Left lung (tissue), 14 donors: ENCODE measurements around the gene DAAM2. TPM values are rescaled to one million over a fixed set of nuclear protein-coding genes. Genes with fewer than 3 reads are reported as not detected.

Source experiments
- ATAC-seq: fragments of 200-7000 bp; cut with Tn5 transposase; one replicate; pipeline ENCODE4 v1.9.1; 2020; ENCODE audit warnings: moderate library complexity
- DNase-seq, 4 donors: peaks; one replicate each; pipeline ENCODE4 v3.0.0-alpha.2; 2013 to 2020
- H3K27ac ChIP-seq, 2 donors: fragments of 200-600 bp; sonication (generic) in 1 of 2; one replicate each; pipeline versions ENCODE4 v1.5.0 to v1.8.0; 2020 to 2021
- H3K27me3 ChIP-seq, 2 donors: fragments of 200-600 bp; sonication (generic) in 1 of 2; one replicate each; pipeline versions ENCODE4 v1.5.0 to v1.8.0; 2020 to 2021
- H3K36me3 ChIP-seq, 2 donors: fragments of 200-600 bp; sonication (generic) in 1 of 2; one replicate each; pipeline versions ENCODE4 v1.5.0 to v1.8.0; 2020 to 2021
- H3K4me1 ChIP-seq, 2 donors: fragments of 200-600 bp; one replicate each; pipeline ENCODE4 v1.8.0; 2021
- H3K4me3 ChIP-seq, 2 donors: fragments of 200-600 bp; sonication (generic) in 1 of 2; one replicate each; pipeline versions ENCODE4 v1.5.0 to v1.8.0; 2020 to 2021; ENCODE audit warnings: mild to moderate bottlenecking in 1 of 2
- H3K9me3 ChIP-seq, 2 donors: fragments of 200-600 bp; sonication (generic) in 1 of 2; one replicate each; pipeline versions ENCODE4 v1.5.0 to v1.8.0; 2020 to 2021
- CTCF ChIP-seq, 2 donors: fragments of 200-600 bp; sonication (generic) in 1 of 2; IDR thresholded peaks; one replicate each; pipeline versions ENCODE4 v1.5.0 to v1.8.0; 2021; ENCODE audit warnings: antibody characterized with exemption in 2 of 2
- intact Hi-C, 2 donors: fragments of 100-400 bp; cut with DNase I; formaldehyde crosslinking; loops; one replicate each; pipeline versions ENCODE4 v1.11.2 to v1.14.2; 2022
- long read RNA-seq, 12 donors: library from polyadenylated mRNA in 2 of 12; unstranded in 2 of 12; transcript quantifications; one replicate each; pipeline ENCODE4 v2.0.0 and lab custom pipeline, GENCODE V29; 2019 to 2026
- polyA plus RNA-seq, 6 donors: library from polyadenylated mRNA; unstranded; fragments of 120-200 nt; gene quantifications; one replicate each; pipeline ENCODE4 v1.2.1, GENCODE V29; 2013; ENCODE audit not compliant: insufficient read length in 6 of 6
- total RNA-seq, 2 donors: library from RNA; stranded (reverse); fragmentation: NEBNext Ultra II Directional; extraction: Animal tissue kit (Norgen Biotek cat#: 25700); gene quantifications; one replicate each; pipeline ENCODE4 v1.2.1, GENCODE V29; 2021
- donor health status: DM: no; HTN: yes; CAD: no.
- donor health status: DM: no; HTN: no; CAD: no.

Gene DAAM2
- 10 to 100 TPM; 43.7 to 67.6 TPM for total RNA-seq
- polyA plus RNA-seq = 10 to 100 TPM; 28.8 to 52.2 (median 36.6) TPM
- long read RNA-seq, donor 1, partial matches to known transcripts = 0 of 2 reads
- long read RNA-seq, donor 1, other reads (novel, unspliced or antisense) = 0 of 2 reads
- long read RNA-seq, donor 2, full-length matches to known transcripts = 6 of 6 reads
- long read RNA-seq, donor 2, partial matches to known transcripts = 0 of 6 reads
- long read RNA-seq, donor 2, other reads (novel, unspliced or antisense) = 0 of 6 reads
- long read RNA-seq, donor 3, full-length matches to known transcripts = 2 of 24 reads
- long read RNA-seq, donor 3, partial matches to known transcripts = 22 of 24 reads
- long read RNA-seq, donor 3, other reads (novel, unspliced or antisense) = 0 of 24 reads
- long read RNA-seq, donor 4, partial matches to known transcripts = 2 of 17 reads
- long read RNA-seq, donor 4, other reads (novel, unspliced or antisense) = 14 of 17 reads
- long read RNA-seq, donor 5, full-length matches to known transcripts = 1 of 1 reads
- long read RNA-seq, donor 5, partial matches to known transcripts = 0 of 1 reads
- long read RNA-seq, donor 5, other reads (novel, unspliced or antisense) = 0 of 1 reads
- long read RNA-seq, donor 6, full-length matches to known transcripts = 10 of 10 reads
- long read RNA-seq, donor 6, partial matches to known transcripts = 0 of 10 reads
- long read RNA-seq, donor 6, other reads (novel, unspliced or antisense) = 0 of 10 reads
- long read RNA-seq, donor 7, full-length matches to known transcripts = 3 of 3 reads
- long read RNA-seq, donor 7, partial matches to known transcripts = 0 of 3 reads
- long read RNA-seq, donor 7, other reads (novel, unspliced or antisense) = 0 of 3 reads
- long read RNA-seq, donor 8, partial matches to known transcripts = 0 of 4 reads
- long read RNA-seq, donor 8, other reads (novel, unspliced or antisense) = 0 of 4 reads
- long read RNA-seq, donor 9 = 0 reads
- long read RNA-seq, donor 10, partial matches to known transcripts = 1 of 2 reads
- long read RNA-seq, donor 10, other reads (novel, unspliced or antisense) = 1 of 2 reads
- long read RNA-seq, donor 11, full-length matches to known transcripts = 22 of 50 reads
- long read RNA-seq, donor 11, partial matches to known transcripts = 28 of 50 reads
- long read RNA-seq, donor 11, other reads (novel, unspliced or antisense) = 0 of 50 reads
- long read RNA-seq, donor 12, partial matches to known transcripts = 0 of 9 reads
- long read RNA-seq, donor 12, other reads (novel, unspliced or antisense) = 6 of 9 reads

GRCh38 chr6:39791850-39792539 lies at the start of gene DAAM2:
TSS of gene DAAM2 (plus strand) at chr6:39792376. CDS start at chr6:39856303, 63,927 bp downstream.
- DNase-seq = peak; percentile 48 to 91 (median 60)

GRCh38 chr6:39746795-39747194 lies 45.4 kb upstream of the DAAM2 start:
- intact Hi-C loops = no loop called here
- ATAC-seq = no peak

More at GRCh38 chr6:39791850-39792539, at the start of gene DAAM2:
- H3K9me3 ChIP-seq = no peaks in the 10 kb centered on the region
- peak within 1 kb of the TSS; percentile 53 to 59 for H3K4me3 ChIP-seq
- peak; percentile 85 for ATAC-seq
- H3K4me1 ChIP-seq = peaks cover 5 to 21% of the 10 kb centered on the region in 2 donors
- intact Hi-C loops = no loop called here
- H3K27me3 ChIP-seq = peaks cover 0 to 59% of the 10 kb centered on the region in 2 donors
- TF ChIP-seq CTCF (IDR thresholded peaks at IDR 0.05) = no peak
- H3K36me3 ChIP-seq = no peaks in the 10 kb centered on the region
- H3K27ac ChIP-seq = peak within 1 kb of the TSS; percentile 58 to 67

GRCh38 chr6:39752835-39753724 lies 39.1 kb upstream of the DAAM2 start:
- H3K4me3 ChIP-seq = no peak overlapping the region
- H3K27me3 ChIP-seq = no peaks in the 10 kb centered on the region
- peak overlapping the region in 1 of 2 donors; percentile 56 for H3K27ac ChIP-seq
- intact Hi-C loops = no loop called here
- no peak for DNase-seq
- no peak for TF ChIP-seq CTCF (IDR thresholded peaks at IDR 0.05)
- ATAC-seq = no peak
- H3K9me3 ChIP-seq = no peaks in the 10 kb centered on the region
- H3K36me3 ChIP-seq = no peaks in the 10 kb centered on the region
- no peaks in the 10 kb centered on the region for H3K4me1 ChIP-seq

More at GRCh38 chr6:39746795-39747194, 45.4 kb upstream of the DAAM2 start:
- no peak overlapping the region for H3K4me3 ChIP-seq
- no peak for DNase-seq
- no peak for TF ChIP-seq CTCF (IDR thresholded peaks at IDR 0.05)
- no peaks in the 10 kb centered on the region for H3K36me3 ChIP-seq
- no peaks in the 10 kb centered on the region for H3K4me1 ChIP-seq
- no peaks in the 10 kb centered on the region for H3K27me3 ChIP-seq
- H3K9me3 ChIP-seq = no peaks in the 10 kb centered on the region
- H3K27ac ChIP-seq = no peak overlapping the region

GRCh38 chr6:39753725-39754045 lies 38.5 kb upstream of the DAAM2 start:
- no peaks in the 10 kb centered on the region for H3K9me3 ChIP-seq

More at GRCh38 chr6:39753725-39754045, 38.5 kb upstream of the DAAM2 start:
- Histone ChIP-seq H3K36me3 (no peaks in the 10 kb centered on the region), H3K4me1 (no peaks in the 10 kb centered on the region), H3K27ac (peak overlapping the region in 1 of 2 donors; percentile 56), H3K27me3 (no peaks in the 10 kb centered on the region), H3K4me3 (no peak overlapping the region)
- intact Hi-C loops = no loop called here
- ATAC-seq (peak; percentile 66), DNase-seq (peak in 2 of 4 donors; percentile 20 to 32)
- TF ChIP-seq CTCF (IDR thresholded peaks at IDR 0.05) = no peak
